ENCODE measurements around the gene DPH2.

Gene DPH2

GRCh38 chr1:43992232-43992995 is 22.6 kb downstream of the DPH2 start:
- Histone ChIP-seq H3K79me2 (ENCODE audit: insufficient read depth, low read length) (no peaks in the 10 kb centered on the region), H3K36me3 (ENCODE audit: insufficient read depth, low read length) (no peaks in the 10 kb centered on the region), H3K9me2 (replicated peaks; ENCODE audit: low read depth, low read length) (no peaks in the 10 kb centered on the region), H4K20me1 (ENCODE audit: insufficient read depth, low read length, poor library complexity, severe bottlenecking) (no peaks in the 10 kb centered on the region), H2AFZ (ENCODE audit: low read length) (no peak overlapping the region; the same call in 1 of the 2 replicates), H3K4me3 (ENCODE audit: low read length, poor library complexity, severe bottlenecking) (peak overlapping the region; percentile 74), H3F3A (ENCODE audit: low read depth) (no peaks in the 10 kb centered on the region), H3K9ac (ENCODE audit: low read depth, low read length, poor library complexity, severe bottlenecking) (peak overlapping the region; percentile 61), H3K27me3 (ENCODE audit: insufficient read depth, low read length, poor library complexity, severe bottlenecking) (no peaks in the 10 kb centered on the region), H3K9me3 (ENCODE audit: insufficient read depth, low read depth, low read length) (no peaks in the 10 kb centered on the region), H3K4me2 (ENCODE audit: low read depth, low read length, poor library complexity, severe bottlenecking) (peak overlapping the region; percentile 75), H3K4me1 (ENCODE audit: insufficient read depth, low read length, poor library complexity, severe bottlenecking) (peaks cover 10% of the 10 kb centered on the region)
- TF ChIP-seq EZH2phosphoT487 (IDR thresholded peaks at IDR 0.05; ENCODE audit: borderline replicate concordance): no peak
- TF ChIP-seq, protein P1, sequence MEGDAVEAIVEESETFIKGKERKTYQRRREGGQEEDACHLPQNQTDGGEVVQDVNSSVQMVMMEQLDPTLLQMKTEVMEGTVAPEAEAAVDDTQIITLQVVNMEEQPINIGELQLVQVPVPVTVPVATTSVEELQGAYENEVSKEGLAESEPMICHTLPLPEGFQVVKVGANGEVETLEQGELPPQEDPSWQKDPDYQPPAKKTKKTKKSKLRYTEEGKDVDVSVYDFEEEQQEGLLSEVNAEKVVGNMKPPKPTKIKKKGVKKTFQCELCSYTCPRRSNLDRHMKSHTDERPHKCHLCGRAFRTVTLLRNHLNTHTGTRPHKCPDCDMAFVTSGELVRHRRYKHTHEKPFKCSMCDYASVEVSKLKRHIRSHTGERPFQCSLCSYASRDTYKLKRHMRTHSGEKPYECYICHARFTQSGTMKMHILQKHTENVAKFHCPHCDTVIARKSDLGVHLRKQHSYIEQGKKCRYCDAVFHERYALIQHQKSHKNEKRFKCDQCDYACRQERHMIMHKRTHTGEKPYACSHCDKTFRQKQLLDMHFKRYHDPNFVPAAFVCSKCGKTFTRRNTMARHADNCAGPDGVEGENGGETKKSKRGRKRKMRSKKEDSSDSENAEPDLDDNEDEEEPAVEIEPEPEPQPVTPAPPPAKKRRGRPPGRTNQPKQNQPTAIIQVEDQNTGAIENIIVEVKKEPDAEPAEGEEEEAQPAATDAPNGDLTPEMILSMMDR (conservative IDR thresholded peaks at IDR 0.05; ENCODE audit: low read length): no peak

- no peak overlapping the region for H3K4me2 ChIP-seq (ENCODE audit: low read depth, low read length, poor library complexity, severe bottlenecking)
Measured at GRCh38 chr1:43993206-43993914, 23.6 kb downstream of the DPH2 start.

DNA sequence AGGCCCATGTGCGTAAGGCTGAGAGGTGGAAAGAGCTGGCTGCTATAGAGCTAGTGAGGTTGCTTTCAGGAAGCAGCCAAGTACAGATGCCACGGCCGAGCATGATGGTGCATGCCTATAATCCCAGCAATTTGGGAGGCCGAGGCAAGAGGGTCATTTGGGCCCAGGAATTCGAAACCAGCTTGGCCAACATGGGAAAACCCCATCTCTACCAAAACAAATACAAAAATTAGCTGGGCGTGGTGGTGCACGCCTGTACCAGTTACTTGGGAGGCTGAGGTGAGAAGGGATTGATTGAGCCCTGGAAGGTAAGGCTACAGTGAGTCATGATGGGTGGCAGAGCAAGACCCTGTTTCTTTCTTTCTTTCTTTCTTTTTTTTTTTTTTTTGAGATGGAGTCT is 24.3 kb downstream of the DPH2 start:
- Histone ChIP-seq H3K4me2 (ENCODE audit: low read depth, low read length, poor library complexity, severe bottlenecking) (no peak overlapping the region), H3K9me2 (replicated peaks; ENCODE audit: low read depth, low read length) (no peaks in the 10 kb centered on the region), H2AFZ (ENCODE audit: low read length) (no peak overlapping the region), H3K9me3 (ENCODE audit: insufficient read depth, low read depth, low read length) (no peaks in the 10 kb centered on the region), H3K79me2 (ENCODE audit: insufficient read depth, low read length) (no peaks in the 10 kb centered on the region), H3K27me3 (ENCODE audit: insufficient read depth, low read length, poor library complexity, severe bottlenecking) (no peaks in the 10 kb centered on the region), H3K36me3 (ENCODE audit: insufficient read depth, low read length) (no peaks in the 10 kb centered on the region), H4K20me1 (ENCODE audit: insufficient read depth, low read length, poor library complexity, severe bottlenecking) (no peaks in the 10 kb centered on the region), H3F3A (ENCODE audit: low read depth) (no peaks in the 10 kb centered on the region), H3K4me1 (ENCODE audit: insufficient read depth, low read length, poor library complexity, severe bottlenecking) (peaks cover 10% of the 10 kb centered on the region), H3K4me3 (ENCODE audit: low read length, poor library complexity, severe bottlenecking) (no peak overlapping the region), H3K9ac (ENCODE audit: low read depth, low read length, poor library complexity, severe bottlenecking) (no peak overlapping the region)
- TF ChIP-seq, protein P1 (conservative IDR thresholded peaks at IDR 0.05; ENCODE audit: low read length): no peak
- TF ChIP-seq EZH2phosphoT487 (IDR thresholded peaks at IDR 0.05; ENCODE audit: borderline replicate concordance): no peak

More at GRCh38 chr1:43993206-43993914, 23.6 kb downstream of the DPH2 start:
- H3F3A ChIP-seq (ENCODE audit: low read depth): no peaks in the 10 kb centered on the region
- H3K4me1 ChIP-seq (ENCODE audit: insufficient read depth, low read length, poor library complexity, severe bottlenecking): peaks cover 10% of the 10 kb centered on the region
- H2AFZ ChIP-seq (ENCODE audit: low read length): no peak overlapping the region
- no peaks in the 10 kb centered on the region for H3K9me2 ChIP-seq (replicated peaks; ENCODE audit: low read depth, low read length)
- H3K79me2 ChIP-seq (ENCODE audit: insufficient read depth, low read length): no peaks in the 10 kb centered on the region
- no peaks in the 10 kb centered on the region for H4K20me1 ChIP-seq (ENCODE audit: insufficient read depth, low read length, poor library complexity, severe bottlenecking)
- TF ChIP-seq, protein P1 (conservative IDR thresholded peaks at IDR 0.05; ENCODE audit: low read length): no peak
- TF ChIP-seq EZH2phosphoT487 (IDR thresholded peaks at IDR 0.05; ENCODE audit: borderline replicate concordance): no peak
- H3K9me3 ChIP-seq (ENCODE audit: insufficient read depth, low read depth, low read length): no peaks in the 10 kb centered on the region
- H3K4me3 ChIP-seq (ENCODE audit: low read length, poor library complexity, severe bottlenecking): no peak overlapping the region
- H3K27me3 ChIP-seq (ENCODE audit: insufficient read depth, low read length, poor library complexity, severe bottlenecking): no peaks in the 10 kb centered on the region
- H3K9ac ChIP-seq (ENCODE audit: low read depth, low read length, poor library complexity, severe bottlenecking): no peak overlapping the region
- no peaks in the 10 kb centered on the region for H3K36me3 ChIP-seq (ENCODE audit: insufficient read depth, low read length)
